ENCODE data around the gene RFX3.

Gene RFX3

GRCh38 chr9:3477236-3477834 is 48.5 kb downstream of the RFX3 start:
- DNase-seq (ENCODE audit: low spot score): no peak

GRCh38 chr9:3475300-3476020 is 50.3 kb downstream of the RFX3 start:
- DNase-seq (ENCODE audit: low spot score): no peak

GRCh38 chr9:3474821-3475220 is 51.0 kb downstream of the RFX3 start:
- DNase-seq (ENCODE audit: low spot score): no peak

GRCh38 chr9:3473405-3473804 is 52.4 kb downstream of the RFX3 start:
- DNase-seq (ENCODE audit: low spot score): no peak

GRCh38 chr9:3471883-3472282 is 53.9 kb downstream of the RFX3 start:
- DNase-seq (ENCODE audit: low spot score): no peak

- no peak for DNase-seq (ENCODE audit: low spot score)
Observed at GRCh38 chr9:3468421-3469205, 57.2 kb downstream of the RFX3 start.

- DNase-seq (ENCODE audit: low spot score): peak; percentile 69
Observed at GRCh38 chr9:3467593-3468219, 58.1 kb downstream of the RFX3 start.

- no peak for DNase-seq (ENCODE audit: low spot score)
Observed at GRCh38 chr9:3464033-3464638, 61.7 kb downstream of the RFX3 start.

- DNase-seq (ENCODE audit: low spot score): no peak
Observed at GRCh38 chr9:3458806-3459475, 66.9 kb downstream of the RFX3 start.

GRCh38 chr9:3457175-3457574 is 68.6 kb downstream of the RFX3 start:
- no peak for DNase-seq (ENCODE audit: low spot score)

- no peak for DNase-seq (ENCODE audit: low spot score)
Observed at GRCh38 chr9:3455717-3456116, 70.1 kb downstream of the RFX3 start.

- no peak for DNase-seq (ENCODE audit: low spot score)
Observed at GRCh38 chr9:3455094-3455493, 70.7 kb downstream of the RFX3 start.

GRCh38 chr9:3451956-3452355 is 73.8 kb downstream of the RFX3 start:
- DNase-seq (ENCODE audit: low spot score): no peak

GRCh38 chr9:3447788-3448187 is 78.0 kb downstream of the RFX3 start:
- no peak for DNase-seq (ENCODE audit: low spot score)

- no peak for DNase-seq (ENCODE audit: low spot score)
Observed at GRCh38 chr9:3447143-3447542, 78.7 kb downstream of the RFX3 start.

- no peak for DNase-seq (ENCODE audit: low spot score)
Observed at GRCh38 chr9:3446313-3446712, 79.5 kb downstream of the RFX3 start.

- no peak for DNase-seq (ENCODE audit: low spot score)
Observed at GRCh38 chr9:3444016-3444415, 81.8 kb downstream of the RFX3 start.

GRCh38 chr9:3441197-3441816 is 84.5 kb downstream of the RFX3 start:
- peak; percentile 68 for DNase-seq (ENCODE audit: low spot score)

GRCh38 chr9:3436629-3437420 is 89.0 kb downstream of the RFX3 start:
- no peak for DNase-seq (ENCODE audit: low spot score)

- DNase-seq (ENCODE audit: low spot score): no peak
Observed at GRCh38 chr9:3435732-3436131, 90.1 kb downstream of the RFX3 start.
